GM21825 (cell line): ENCODE measurements around the gene NAGPA.

Experiments
- ATAC-seq: cut with Tn5 transposase; IDR thresholded peaks from one replicate; pipeline ENCODE4 v1.9.1; 2021; ENCODE audit warnings: mild to moderate bottlenecking, moderate library complexity; ENCODE audit not compliant: unreplicated experiment

NAGPA gene

GRCh38 chr16:5031601-5032000, 2.1 kb downstream of the NAGPA start:
- no peak for ATAC-seq

GRCh38 chr16:5030251-5030870, 3.4 kb downstream of the NAGPA start:
- no peak for ATAC-seq

GRCh38 chr16:5028950-5029475, 4.7 kb downstream of the NAGPA start:
- no peak for ATAC-seq

- no peak for ATAC-seq
These were observed 6.0 kb downstream of the NAGPA start for GRCh38 chr16:5027575-5028235.

GRCh38 chr16:5027086-5027485, 6.6 kb downstream of the NAGPA start:
- ATAC-seq, result no peak

- no peak for ATAC-seq
These were observed 7.1 kb downstream of the NAGPA start for GRCh38 chr16:5026664-5027063.

- ATAC-seq, result no peak
These were observed 8.5 kb downstream of the NAGPA start for GRCh38 chr16:5025171-5025632.

- no peak for ATAC-seq
These were observed 9.1 kb downstream of the NAGPA start for GRCh38 chr16:5024632-5025031.

- ATAC-seq, result no peak
These were observed 11.2 kb downstream of the NAGPA start for GRCh38 chr16:5022521-5022920.

GRCh38 chr16:5020551-5020950, 13.2 kb downstream of the NAGPA start:
- no peak for ATAC-seq

GRCh38 chr16:5019775-5020174, 14.0 kb downstream of the NAGPA start:
- no peak for ATAC-seq

GRCh38 chr16:5018793-5019192, 14.9 kb downstream of the NAGPA start:
- no peak for ATAC-seq

- ATAC-seq, result no peak
These were observed 16.1 kb downstream of the NAGPA start for GRCh38 chr16:5017678-5017969.

GRCh38 chr16:5016967-5017677, 16.6 kb downstream of the NAGPA start:
- no peak for ATAC-seq

- no peak for ATAC-seq
These were observed 17.8 kb downstream of the NAGPA start for GRCh38 chr16:5015887-5016286.

- no peak for ATAC-seq
These were observed 18.4 kb downstream of the NAGPA start for GRCh38 chr16:5015351-5015750.

GRCh38 chr16:5012887-5013286, 20.8 kb downstream of the NAGPA start:
- ATAC-seq, result no peak

GRCh38 chr16:5011637-5012036, 22.1 kb downstream of the NAGPA start:
- no peak for ATAC-seq

- no peak for ATAC-seq
These were observed 23.0 kb downstream of the NAGPA start for GRCh38 chr16:5010576-5011329.

GRCh38 chr16:5008311-5008731, 25.4 kb downstream of the NAGPA start:
- no peak for ATAC-seq

- ATAC-seq, result no peak
These were observed 26.5 kb downstream of the NAGPA start for GRCh38 chr16:5007256-5007655.
